WERI-Rb-1 (cell line): ENCODE results near the gene CXCL5.

Experiments
- DNase-seq: peaks from one replicate; pipeline ENCODE4 v3.0.0-alpha.2; 2020
- H3K27ac ChIP-seq: fragments of 250-450 bp; sonication (Bioruptor Pico); 2 replicates; pipeline ENCODE4 v1.5.1; 2020; ENCODE audit warnings: mild to moderate bottlenecking, moderate library complexity
- H3K27me3 ChIP-seq: fragments of 250-450 bp; sonication (Bioruptor Pico); 2 replicates; pipeline ENCODE4 v1.5.1; 2021; ENCODE audit warnings: mild to moderate bottlenecking, low read depth, moderate library complexity; ENCODE audit not compliant: insufficient read depth, severe bottlenecking
- H3K36me3 ChIP-seq: fragments of 250-450 bp; sonication (Bioruptor Pico); 2 replicates; pipeline ENCODE4 v1.5.1; 2020; ENCODE audit warnings: mild to moderate bottlenecking, moderate library complexity
- H3K4me3 ChIP-seq: 2 replicates; pipeline ENCODE4 v1.5.1; 2011; ENCODE audit warnings: low read depth, mild to moderate bottlenecking, control low read depth, low read length
- H3K9me3 ChIP-seq: fragments of 250-450 bp; sonication (Bioruptor Pico); 2 replicates; pipeline ENCODE4 v1.5.1; 2021; ENCODE audit warnings: mild to moderate bottlenecking, moderate library complexity; ENCODE audit not compliant: severe bottlenecking
- TF ChIP-seq, protein P1 (sequence below): IDR thresholded peaks from 2 replicates; pipeline ENCODE4 v1.5.1; 2011; ENCODE audit warnings: low read depth, mild to moderate bottlenecking, control low read depth, inconsistent platforms, low read length

The CXCL5 gene

GRCh38 chr4:74028504-74028903, 30.0 kb upstream of the CXCL5 start:
- Histone ChIP-seq H3K36me3 (no peaks in the 10 kb centered on the region), H3K4me3 (no peak overlapping the region), H3K27ac (no peak overlapping the region), H3K9me3 (no peaks in the 10 kb centered on the region), H3K27me3 (no peaks in the 10 kb centered on the region)
- no peak for DNase-seq
- TF ChIP-seq, protein P1, sequence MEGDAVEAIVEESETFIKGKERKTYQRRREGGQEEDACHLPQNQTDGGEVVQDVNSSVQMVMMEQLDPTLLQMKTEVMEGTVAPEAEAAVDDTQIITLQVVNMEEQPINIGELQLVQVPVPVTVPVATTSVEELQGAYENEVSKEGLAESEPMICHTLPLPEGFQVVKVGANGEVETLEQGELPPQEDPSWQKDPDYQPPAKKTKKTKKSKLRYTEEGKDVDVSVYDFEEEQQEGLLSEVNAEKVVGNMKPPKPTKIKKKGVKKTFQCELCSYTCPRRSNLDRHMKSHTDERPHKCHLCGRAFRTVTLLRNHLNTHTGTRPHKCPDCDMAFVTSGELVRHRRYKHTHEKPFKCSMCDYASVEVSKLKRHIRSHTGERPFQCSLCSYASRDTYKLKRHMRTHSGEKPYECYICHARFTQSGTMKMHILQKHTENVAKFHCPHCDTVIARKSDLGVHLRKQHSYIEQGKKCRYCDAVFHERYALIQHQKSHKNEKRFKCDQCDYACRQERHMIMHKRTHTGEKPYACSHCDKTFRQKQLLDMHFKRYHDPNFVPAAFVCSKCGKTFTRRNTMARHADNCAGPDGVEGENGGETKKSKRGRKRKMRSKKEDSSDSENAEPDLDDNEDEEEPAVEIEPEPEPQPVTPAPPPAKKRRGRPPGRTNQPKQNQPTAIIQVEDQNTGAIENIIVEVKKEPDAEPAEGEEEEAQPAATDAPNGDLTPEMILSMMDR: no peak

DNA sequence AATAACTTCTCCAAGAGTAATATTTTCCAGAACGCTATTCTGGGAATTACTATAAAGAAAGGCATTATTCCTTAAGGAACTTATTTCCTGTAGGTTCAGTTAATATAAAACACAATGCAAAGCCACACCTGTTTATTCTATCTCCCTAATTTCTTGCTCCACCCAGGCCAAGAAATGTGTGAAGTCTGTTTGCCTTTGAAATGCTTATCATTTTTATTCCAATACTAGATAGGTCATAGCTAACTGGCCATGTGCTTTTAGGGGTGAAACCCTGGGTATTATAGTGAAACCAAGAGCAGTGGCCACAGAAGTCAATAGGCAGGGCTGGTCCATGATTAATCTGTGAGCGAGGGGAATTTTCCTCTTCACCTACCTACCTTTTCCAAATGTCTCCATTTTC, 25.2 kb upstream of the CXCL5 start:
- TF ChIP-seq, protein P1: no peak
- no peaks in the 10 kb centered on the region for H3K27me3 ChIP-seq
- no peak overlapping the region for H3K27ac ChIP-seq
- H3K36me3 ChIP-seq: no peaks in the 10 kb centered on the region
- DNase-seq: no peak
- no peaks in the 10 kb centered on the region for H3K9me3 ChIP-seq
- H3K4me3 ChIP-seq: no peak overlapping the region

GRCh38 chr4:74021601-74022000, 23.1 kb upstream of the CXCL5 start:
- Histone ChIP-seq H3K27ac (no peak overlapping the region), H3K9me3 (no peaks in the 10 kb centered on the region), H3K36me3 (no peaks in the 10 kb centered on the region), H3K27me3 (no peaks in the 10 kb centered on the region), H3K4me3 (no peak overlapping the region)
- TF ChIP-seq, protein P1: no peak
- no peak for DNase-seq

- TF ChIP-seq, protein P1: no peak
- no peak for DNase-seq
- Histone ChIP-seq H3K36me3 (no peaks in the 10 kb centered on the region), H3K27ac (no peak overlapping the region), H3K4me3 (no peak overlapping the region), H3K9me3 (no peaks in the 10 kb centered on the region), H3K27me3 (no peaks in the 10 kb centered on the region)
Measured at GRCh38 chr4:74018771-74019170, 20.3 kb upstream of the CXCL5 start.

DNA sequence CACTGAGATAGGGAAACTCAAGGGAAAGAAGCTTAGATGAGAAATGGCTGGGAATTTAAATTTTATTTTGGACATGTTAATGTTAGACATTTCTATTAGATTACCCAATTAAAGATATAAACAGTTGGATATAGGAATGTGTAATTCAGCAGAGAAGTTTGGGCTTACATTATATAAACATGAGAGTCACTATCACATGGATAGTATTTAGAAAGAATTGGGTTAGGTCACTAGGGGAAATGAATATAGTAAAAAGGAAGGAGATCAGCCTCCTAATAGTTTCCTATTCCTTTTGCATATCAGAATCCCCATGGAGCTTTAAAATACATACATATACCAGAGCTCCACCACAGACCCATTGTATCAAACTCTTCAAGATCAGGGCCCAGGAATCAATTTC, 19.6 kb upstream of the CXCL5 start:
- Histone ChIP-seq H3K4me3 (no peak overlapping the region), H3K27me3 (no peaks in the 10 kb centered on the region), H3K9me3 (no peaks in the 10 kb centered on the region), H3K36me3 (no peaks in the 10 kb centered on the region), H3K27ac (no peak overlapping the region)
- TF ChIP-seq, protein P1: no peak
- DNase-seq: no peak

- H3K9me3 ChIP-seq: no peaks in the 10 kb centered on the region
- H3K27me3 ChIP-seq: no peaks in the 10 kb centered on the region
- H3K36me3 ChIP-seq: no peaks in the 10 kb centered on the region
- TF ChIP-seq, protein P1: no peak
- H3K4me3 ChIP-seq: no peak overlapping the region
- no peak for DNase-seq
- no peak overlapping the region for H3K27ac ChIP-seq
Measured at GRCh38 chr4:74016068-74016467, 17.6 kb upstream of the CXCL5 start.
